HG02973 (cell line): Measurements from ENCODE around the gene APOBR.
"Not testable (repeated sequence)": the region's sequence is repeated elsewhere in the genome, so short reads cannot be mapped to it uniquely, and the experiment has no call there.

Experiments
- ATAC-seq: cut with Tn5 transposase; IDR thresholded peaks from one replicate; pipeline ENCODE4 v1.9.1; 2021; ENCODE audit warnings: moderate library complexity; ENCODE audit not compliant: unreplicated experiment

Gene APOBR

GRCh38 chr16:28498666-28499381 is 4.4 kb downstream of the APOBR start:
- ATAC-seq: no peak

DNA sequence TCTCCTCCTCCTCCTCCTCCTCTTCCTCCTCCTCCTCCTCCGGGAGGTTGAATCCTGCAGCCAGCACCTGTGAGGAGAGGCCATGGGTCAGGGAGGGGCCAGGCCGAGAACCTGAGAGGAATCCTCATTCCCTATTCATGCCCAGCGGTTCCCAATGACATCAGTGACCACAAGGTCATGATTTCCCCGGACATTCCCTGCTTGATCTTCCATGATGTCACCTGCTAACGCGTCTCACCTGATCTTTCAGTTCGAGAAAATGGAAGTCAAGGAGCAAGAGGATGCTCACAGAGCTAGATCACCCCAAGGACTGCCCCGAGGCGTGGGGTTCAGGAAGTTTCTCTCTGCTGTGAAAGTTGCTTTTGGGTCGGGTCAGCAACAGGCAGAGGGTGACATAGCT is 5.4 kb downstream of the APOBR start:
- no peak for ATAC-seq

DNA sequence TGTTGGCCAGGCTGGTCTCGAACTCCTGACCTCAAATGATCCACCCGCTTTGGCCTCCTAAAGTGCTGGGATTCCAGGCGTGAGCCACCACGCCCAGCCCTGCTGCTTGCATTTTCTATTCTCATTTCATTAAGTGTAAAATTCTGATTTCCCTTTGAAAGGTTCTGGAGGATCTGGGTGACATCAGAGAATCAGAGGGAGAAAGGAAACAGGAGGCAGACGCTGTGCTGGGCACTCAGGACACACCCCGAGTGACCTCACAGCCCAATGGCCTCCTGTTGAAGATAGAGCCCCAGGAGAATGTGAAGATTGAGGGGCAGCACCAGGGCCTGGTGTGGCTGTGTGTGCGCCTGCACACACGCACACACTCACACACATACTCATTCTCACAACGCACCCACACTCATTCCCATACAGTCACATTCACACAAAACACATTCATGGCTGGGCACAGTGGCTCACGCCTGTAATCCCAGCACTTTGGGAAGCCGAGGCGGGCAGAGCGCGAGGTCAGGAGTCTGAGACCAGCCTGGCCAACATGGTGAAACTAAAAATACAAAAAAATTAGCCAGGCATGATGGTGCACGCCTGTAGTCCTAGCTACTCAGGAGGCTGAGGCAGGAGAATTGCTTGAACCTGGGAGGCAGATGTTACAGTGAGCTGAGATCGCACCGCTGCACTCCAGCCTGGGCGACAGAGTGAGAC is 6.2 kb downstream of the APOBR start:
- not testable (repeated sequence) for ATAC-seq

DNA sequence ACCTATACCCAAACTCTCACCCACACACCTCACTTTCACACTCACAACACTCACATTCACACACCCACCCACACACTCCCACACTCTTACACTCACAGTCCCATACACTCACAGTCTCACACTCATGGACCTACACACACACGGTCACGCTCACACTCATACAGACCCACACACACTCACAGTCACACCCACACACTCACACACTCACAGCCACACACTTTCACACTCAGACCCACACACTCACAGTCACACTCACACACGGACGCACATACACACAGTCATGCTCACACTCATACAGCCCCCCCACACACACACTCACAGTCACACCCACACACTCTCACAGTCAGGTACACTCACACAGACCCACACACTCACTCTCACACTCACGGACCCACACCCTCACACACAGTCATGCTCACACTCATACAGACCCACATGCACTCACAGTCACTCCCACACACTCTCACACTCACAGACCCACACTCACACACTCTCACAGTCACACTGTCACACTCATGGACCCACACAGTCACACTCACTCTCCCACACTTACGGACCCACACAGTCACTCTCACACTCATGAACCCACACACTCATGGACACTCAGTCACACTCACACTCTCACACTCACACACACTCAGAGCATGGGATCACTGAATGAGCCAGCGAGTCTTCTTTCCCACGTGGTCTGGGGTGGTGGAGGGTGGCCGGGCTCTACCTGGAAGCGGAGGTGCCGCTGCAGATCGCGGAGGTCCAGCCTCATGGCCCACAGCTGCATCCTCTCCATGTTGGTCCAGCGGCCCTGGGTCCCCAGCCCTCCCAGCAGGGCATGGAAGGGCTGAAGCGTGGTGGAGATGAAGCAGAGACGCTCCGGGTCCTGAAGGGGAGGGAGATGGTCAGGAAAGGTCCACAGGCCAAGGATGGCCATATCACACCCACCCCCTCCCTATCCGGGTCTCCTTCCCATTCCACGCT is 7.1 kb downstream of the APOBR start:
- no peak for ATAC-seq

DNA sequence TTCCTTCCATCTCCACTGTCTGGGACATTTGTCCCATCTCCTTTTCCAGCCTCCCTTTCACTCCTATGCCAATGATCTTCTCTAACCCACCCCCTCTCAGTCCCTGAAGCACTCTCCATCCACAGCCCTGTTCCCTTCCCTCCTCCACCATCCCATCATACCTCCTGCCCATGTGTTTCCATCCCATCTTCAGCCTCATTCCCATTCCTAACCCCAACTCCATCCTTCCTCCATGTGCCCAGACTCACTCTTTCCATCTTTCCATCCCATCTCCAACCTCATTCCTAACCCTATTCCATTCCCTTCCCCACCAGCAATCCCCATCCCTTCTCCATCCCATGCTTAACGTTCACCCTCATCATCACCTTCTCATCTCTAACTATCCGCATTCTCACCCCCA is 7.8 kb downstream of the APOBR start:
- no peak for ATAC-seq

DNA sequence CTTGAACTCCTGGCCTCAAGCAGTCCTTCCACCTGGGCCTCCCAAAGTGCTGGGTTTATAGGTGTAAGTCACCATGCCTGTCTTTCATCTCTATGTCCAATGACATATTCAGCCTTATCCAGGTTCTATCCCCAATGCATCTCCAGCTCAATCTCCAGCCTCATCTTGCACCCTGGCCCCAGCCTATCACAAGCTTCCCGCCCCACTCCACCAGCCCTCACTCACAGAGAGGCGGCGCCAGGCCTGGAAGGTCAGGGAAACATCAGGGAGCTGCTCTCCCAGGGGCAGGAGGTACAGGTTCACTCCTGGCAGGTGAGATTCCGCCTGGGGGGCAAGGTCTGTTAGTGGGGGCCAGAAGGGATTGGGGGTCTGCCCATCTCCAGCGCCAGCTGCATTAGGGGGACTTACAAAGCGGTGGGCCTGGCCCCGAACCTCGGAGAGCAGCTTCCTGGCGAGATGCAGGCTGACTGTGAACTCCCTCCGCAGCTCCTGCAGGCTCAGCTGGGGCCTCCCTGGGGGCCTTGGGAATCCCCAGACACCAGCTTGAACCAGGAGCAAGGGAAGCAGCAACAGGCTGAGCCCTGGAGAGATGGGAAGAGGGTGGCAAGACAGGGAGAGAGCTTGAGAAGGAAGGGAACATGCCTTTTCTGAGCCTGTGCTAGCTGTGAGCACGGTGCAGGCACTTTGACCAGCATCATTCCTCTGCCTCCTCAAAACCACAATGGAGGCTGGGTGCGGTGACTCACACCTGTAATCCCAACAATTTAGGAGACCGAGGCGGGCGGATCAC is 9.2 kb downstream of the APOBR start:
- no peak for ATAC-seq

DNA sequence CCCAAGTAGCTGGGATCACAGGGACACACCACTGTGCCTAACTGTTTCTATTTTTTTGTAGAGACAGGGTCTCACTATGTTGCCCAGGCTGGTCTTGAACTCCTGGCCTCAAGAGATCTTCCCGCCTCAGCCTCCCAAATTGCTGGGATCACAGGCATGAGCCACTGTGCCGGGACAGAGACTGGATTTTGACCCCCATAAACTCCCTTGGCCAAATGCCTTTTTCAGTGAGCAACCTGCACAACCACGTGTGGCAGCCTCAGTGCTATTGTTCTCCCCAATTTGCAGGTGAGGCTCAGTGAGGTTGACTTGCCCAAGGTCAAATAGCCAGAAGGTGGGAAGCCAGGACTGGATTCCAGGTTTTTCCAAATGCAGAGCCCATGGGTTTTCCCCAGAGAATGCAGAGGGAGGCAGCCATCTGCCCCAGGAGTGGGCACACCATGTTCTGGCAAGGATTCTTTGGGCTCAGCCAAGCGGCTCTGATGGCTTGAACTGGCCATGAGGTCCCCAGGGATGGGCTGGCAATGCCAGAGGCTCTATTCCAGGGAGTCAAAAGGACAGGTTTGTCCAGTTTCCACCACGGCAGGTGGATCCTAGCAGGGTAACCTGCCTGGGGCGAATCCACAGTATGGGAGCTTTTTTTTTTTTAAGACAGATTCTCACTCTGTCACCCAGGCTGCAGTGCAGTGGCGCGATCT is 10.4 kb downstream of the APOBR start:
- ATAC-seq: no peak

GRCh38 chr16:28505489-28506137 is 11.2 kb downstream of the APOBR start:
- ATAC-seq: no peak

- no peak for ATAC-seq
These were observed 16.6 kb downstream of the APOBR start for GRCh38 chr16:28511031-28511430.

- no peak for ATAC-seq
These were observed 17.7 kb downstream of the APOBR start for GRCh38 chr16:28511801-28512789.

GRCh38 chr16:28513484-28514181 is 19.2 kb downstream of the APOBR start:
- no peak for ATAC-seq

GRCh38 chr16:28514246-28514645 is 19.8 kb downstream of the APOBR start:
- ATAC-seq: no peak

GRCh38 chr16:28520672-28521071 is 26.2 kb downstream of the APOBR start:
- ATAC-seq: no peak

- no peak for ATAC-seq
These were observed 27.0 kb downstream of the APOBR start for GRCh38 chr16:28521436-28521835.

GRCh38 chr16:28522792-28523191 is 28.3 kb downstream of the APOBR start:
- ATAC-seq: no peak

- no peak for ATAC-seq
These were observed 30.3 kb downstream of the APOBR start for GRCh38 chr16:28524681-28525171.
